DOHH2 (cell line): ENCODE data around the gene HIBCH.
"Not testable (repeated sequence)": the region's sequence is repeated elsewhere in the genome, so short reads cannot be mapped to it uniquely, and the experiment has no call there.

Source experiments
- H3F3A ChIP-seq: fragments of 200-600 bp; sonication (generic), shearing (Covaris generic); 2 replicates; pipeline ENCODE4 v1.6.0; 2016; ENCODE audit warnings: antibody characterized with exemption, mild to moderate bottlenecking; ENCODE audit not compliant: control insufficient read depth, insufficient read depth
- H3K27ac ChIP-seq: fragments of 200-600 bp; sonication (generic); 2 replicates; pipeline ENCODE4 v1.5.1; 2014; ENCODE audit warnings: low read depth, mild to moderate bottlenecking, low read length, moderate library complexity
- H3K27me3 ChIP-seq: fragments of 200-600 bp; sonication (generic); 2 replicates; pipeline ENCODE4 v1.6.1; 2014; ENCODE audit warnings: mild to moderate bottlenecking, low read length, mixed read lengths; ENCODE audit not compliant: control insufficient read depth
- H3K36me3 ChIP-seq: fragments of 200-600 bp; sonication (generic); 2 replicates; pipeline ENCODE4 v1.6.1; 2014; ENCODE audit warnings: mild to moderate bottlenecking, low read length, moderate library complexity, mixed read lengths; ENCODE audit not compliant: control insufficient read depth
- H3K4me1 ChIP-seq: fragments of 200-600 bp; sonication (generic); 2 replicates; pipeline ENCODE4 v1.6.1; 2014; ENCODE audit warnings: mild to moderate bottlenecking, low read length, mixed read lengths; ENCODE audit not compliant: control insufficient read depth
- H3K4me2 ChIP-seq: fragments of 200-600 bp; sonication (generic); 2 replicates; pipeline ENCODE4 v1.6.0; 2014; ENCODE audit warnings: mild to moderate bottlenecking, low read length, moderate library complexity
- H3K4me3 ChIP-seq: fragments of 200-600 bp; sonication (generic); 2 replicates; pipeline ENCODE4 v1.5.1; 2014; ENCODE audit warnings: mild to moderate bottlenecking, low read length, mixed read lengths
- H3K79me2 ChIP-seq: fragments of 200-600 bp; sonication (generic); 2 replicates; pipeline ENCODE4 v1.6.1; 2014; ENCODE audit warnings: mild to moderate bottlenecking, low read length, mixed read lengths; ENCODE audit not compliant: control insufficient read depth
- H3K9me2 ChIP-seq: fragments of 200-600 bp; sonication (generic); replicated peaks from 2 replicates; pipeline ENCODE4 v1.6.1; 2014; ENCODE audit warnings: mild to moderate bottlenecking, low read length, mixed read lengths; ENCODE audit not compliant: control insufficient read depth
- H3K9me3 ChIP-seq: fragments of 200-600 bp; sonication (generic); 2 replicates; pipeline ENCODE4 v1.6.1; 2014; ENCODE audit warnings: antibody characterized with exemption, low read length, mixed read lengths; ENCODE audit not compliant: control insufficient read depth, insufficient read depth
- H4K20me1 ChIP-seq: fragments of 200-600 bp; sonication (generic); 2 replicates; pipeline ENCODE4 v1.6.0; 2014; ENCODE audit warnings: low read depth, mild to moderate bottlenecking, antibody characterized with exemption, low read length, moderate library complexity; ENCODE audit not compliant: control insufficient read depth, insufficient read depth
- EZH2phosphoT487 ChIP-seq: fragments of 200-600 bp; sonication (generic); IDR thresholded peaks from 2 replicates; pipeline ENCODE4 v1.6.1; 2017; ENCODE audit warnings: borderline replicate concordance, mild to moderate bottlenecking, antibody characterized with exemption, low read length, moderate library complexity, mixed read lengths
- TF ChIP-seq, protein P1 (sequence below): fragments of 200-600 bp; sonication (generic); IDR thresholded peaks from one replicate; pipeline ENCODE4 v1.5.1; 2014; ENCODE audit warnings: antibody characterized with exemption, mild to moderate bottlenecking, low read depth, low read length; ENCODE audit not compliant: poor library complexity, severe bottlenecking

HIBCH gene

DNA sequence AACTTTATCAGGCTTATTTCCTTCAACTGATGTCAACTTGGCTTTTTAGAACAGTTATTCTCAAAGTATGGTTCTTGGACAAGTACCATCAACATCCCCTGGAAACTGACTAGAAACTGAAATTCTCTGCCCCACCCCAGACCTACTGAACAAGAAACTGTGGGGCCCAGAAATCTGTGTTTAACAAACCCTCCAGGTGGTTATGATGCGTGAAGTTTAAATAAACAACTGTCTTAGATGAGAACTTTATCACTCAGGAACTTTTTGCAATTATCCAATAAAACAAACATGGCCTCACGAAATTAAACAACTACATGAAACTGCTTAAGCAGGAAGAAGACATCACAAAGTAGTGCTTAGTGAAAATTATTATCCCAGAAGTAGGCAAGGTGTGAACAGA, 4.4 kb downstream of the HIBCH start:
- Histone ChIP-seq H4K20me1 (no peaks in the 10 kb centered on the region), H3K27me3 (no peaks in the 10 kb centered on the region), H3K4me1 (peaks cover 42% of the 10 kb centered on the region), H3K4me2 (no peak overlapping the region), H3K9me3 (no peaks in the 10 kb centered on the region), H3F3A (peaks cover 17% of the 10 kb centered on the region), H3K9me2 (no peaks in the 10 kb centered on the region), H3K27ac (no peak overlapping the region), H3K4me3 (no peak overlapping the region), H3K36me3 (peaks cover 11% of the 10 kb centered on the region; the same call in 1 of the 2 replicates), H3K79me2 (peaks cover 36% of the 10 kb centered on the region)
- no peak for TF ChIP-seq EZH2phosphoT487
- TF ChIP-seq, protein P1, sequence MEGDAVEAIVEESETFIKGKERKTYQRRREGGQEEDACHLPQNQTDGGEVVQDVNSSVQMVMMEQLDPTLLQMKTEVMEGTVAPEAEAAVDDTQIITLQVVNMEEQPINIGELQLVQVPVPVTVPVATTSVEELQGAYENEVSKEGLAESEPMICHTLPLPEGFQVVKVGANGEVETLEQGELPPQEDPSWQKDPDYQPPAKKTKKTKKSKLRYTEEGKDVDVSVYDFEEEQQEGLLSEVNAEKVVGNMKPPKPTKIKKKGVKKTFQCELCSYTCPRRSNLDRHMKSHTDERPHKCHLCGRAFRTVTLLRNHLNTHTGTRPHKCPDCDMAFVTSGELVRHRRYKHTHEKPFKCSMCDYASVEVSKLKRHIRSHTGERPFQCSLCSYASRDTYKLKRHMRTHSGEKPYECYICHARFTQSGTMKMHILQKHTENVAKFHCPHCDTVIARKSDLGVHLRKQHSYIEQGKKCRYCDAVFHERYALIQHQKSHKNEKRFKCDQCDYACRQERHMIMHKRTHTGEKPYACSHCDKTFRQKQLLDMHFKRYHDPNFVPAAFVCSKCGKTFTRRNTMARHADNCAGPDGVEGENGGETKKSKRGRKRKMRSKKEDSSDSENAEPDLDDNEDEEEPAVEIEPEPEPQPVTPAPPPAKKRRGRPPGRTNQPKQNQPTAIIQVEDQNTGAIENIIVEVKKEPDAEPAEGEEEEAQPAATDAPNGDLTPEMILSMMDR = no peak

DNA sequence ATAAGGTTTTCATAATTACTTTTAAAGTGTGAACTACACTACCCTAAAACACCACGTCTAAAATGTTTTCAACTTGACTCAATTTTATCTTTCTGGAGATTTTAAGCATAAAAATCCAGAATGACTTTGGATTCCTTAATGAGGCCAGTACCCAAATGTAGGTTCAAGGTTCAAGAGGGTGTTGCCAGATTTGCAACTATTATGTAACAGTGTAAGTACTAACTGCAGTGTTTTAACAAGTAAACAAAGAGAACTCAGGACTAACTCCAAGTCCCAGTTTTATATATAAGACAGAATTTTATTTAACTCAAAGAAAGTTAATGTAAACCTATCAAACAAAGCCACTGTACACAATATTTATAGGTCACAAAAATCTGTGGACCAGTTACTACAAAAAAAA, 5.7 kb downstream of the HIBCH start:
- no peak overlapping the region for H3K4me2 ChIP-seq
- H3K9me2 ChIP-seq = no peaks in the 10 kb centered on the region
- H3K27me3 ChIP-seq = no peaks in the 10 kb centered on the region
- TF ChIP-seq, protein P1 = no peak
- no peak for TF ChIP-seq EZH2phosphoT487
- H3K36me3 ChIP-seq = peaks cover 19% of the 10 kb centered on the region
- H3F3A ChIP-seq = peaks cover 10% of the 10 kb centered on the region
- no peak overlapping the region for H3K4me3 ChIP-seq
- H3K4me1 ChIP-seq = peaks cover 35% of the 10 kb centered on the region
- no peaks in the 10 kb centered on the region for H4K20me1 ChIP-seq
- H3K27ac ChIP-seq = no peak overlapping the region
- peaks cover 29% of the 10 kb centered on the region for H3K79me2 ChIP-seq
- no peaks in the 10 kb centered on the region for H3K9me3 ChIP-seq

DNA sequence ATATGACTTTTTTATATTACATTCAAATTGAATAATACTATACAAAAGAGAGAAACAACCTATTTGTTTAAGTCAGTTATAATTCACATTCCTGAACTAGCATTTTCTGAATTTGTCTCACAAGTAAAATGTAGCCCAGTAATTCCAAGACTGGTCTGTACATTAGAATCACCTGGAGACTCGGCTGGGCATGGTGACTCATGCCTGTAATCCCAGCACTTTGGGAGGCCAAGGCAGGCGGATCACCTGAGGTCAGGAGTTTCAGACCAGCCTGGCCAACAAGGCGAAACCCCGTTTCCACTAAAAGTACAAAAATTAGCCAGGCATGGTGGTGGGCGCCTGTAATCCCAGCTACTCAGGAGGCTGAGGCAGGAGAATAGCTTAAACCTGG, 7.0 kb downstream of the HIBCH start:
- peaks cover 19% of the 10 kb centered on the region for H3K79me2 ChIP-seq
- peaks cover 20% of the 10 kb centered on the region for H3K36me3 ChIP-seq

DNA sequence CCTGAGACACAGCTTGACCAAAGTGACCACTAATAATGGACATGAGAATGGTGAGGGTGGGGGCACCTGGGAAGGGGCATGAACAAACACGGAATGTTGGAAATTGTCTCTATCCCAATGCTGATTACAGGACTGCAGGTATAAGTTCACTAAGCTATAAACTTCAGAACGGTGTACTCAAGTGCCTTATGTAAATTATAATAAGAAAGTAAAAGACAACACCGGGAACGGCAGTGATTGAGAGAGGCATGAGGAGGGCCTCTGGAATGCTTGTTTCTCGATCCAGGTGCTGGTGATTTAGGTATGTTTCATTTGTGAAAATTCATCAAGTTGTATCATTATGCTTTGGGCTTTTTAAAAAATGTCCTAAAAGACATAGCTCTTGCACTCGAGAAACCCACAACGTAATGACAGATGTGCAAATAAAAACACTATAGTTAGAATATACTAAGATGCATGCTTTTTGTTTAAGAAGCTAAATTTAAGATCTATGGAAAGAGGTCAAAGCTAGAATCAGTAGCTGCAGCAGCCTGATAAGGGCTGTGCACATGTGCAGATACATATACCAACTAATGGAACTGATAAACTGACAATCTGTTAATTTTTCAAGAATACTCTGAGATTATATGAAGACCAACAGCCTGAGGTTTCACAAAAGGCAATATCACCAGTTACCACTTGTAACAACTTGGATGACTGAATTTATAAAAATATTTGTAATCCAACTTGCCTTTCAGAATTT, 7.6 kb downstream of the HIBCH start:
- Histone ChIP-seq H3K9me3 (no peaks in the 10 kb centered on the region), H3K27ac (no peak overlapping the region)

More for the DNA sequence above, 7.0 kb downstream of the HIBCH start:
- peaks cover 24% of the 10 kb centered on the region for H3K4me1 ChIP-seq
- H3K9me2 ChIP-seq, H3F3A ChIP-seq, H3K27ac ChIP-seq, H3K4me2 ChIP-seq, H4K20me1 ChIP-seq, H3K4me3 ChIP-seq, H3K9me3 ChIP-seq, H3K27me3 ChIP-seq: not testable (repeated sequence)

More for the DNA sequence above, 7.6 kb downstream of the HIBCH start:
- Histone ChIP-seq H4K20me1 (no peaks in the 10 kb centered on the region), H3K36me3 (peaks cover 18% of the 10 kb centered on the region), H3K4me2 (no peak overlapping the region), H3K27me3 (no peaks in the 10 kb centered on the region), H3K79me2 (peaks cover 19% of the 10 kb centered on the region), H3K9me2 (no peaks in the 10 kb centered on the region), H3K4me3 (no peak overlapping the region), H3F3A (0 out of 2 replicates have a peak, but pooled peaks cover 5% of the 10 kb centered on the region), H3K4me1 (peaks cover 18% of the 10 kb centered on the region)
- no peak for TF ChIP-seq EZH2phosphoT487
- TF ChIP-seq, protein P1 = no peak
